Stimulated activated CD4-positive, alpha-beta T cell treated with anti-CD3 and anti-CD28 coated beads, Interleukin-15, amount 100 ng/mL, for 1 hour (primary cell): ENCODE measurements around the gene FIZ1.

Experiments used
- DNase-seq, 2 donors: peaks; one replicate each; pipeline ENCODE4 v3.0.0-alpha.2; 2020; ENCODE audit warnings: low read depth in 1 of 2, low spot score in 1 of 2

Gene FIZ1

GRCh38 chr19:55613930-55614710, 14.8 kb upstream of the FIZ1 start:
- DNase-seq = no peak

GRCh38 chr19:55613396-55613795, 14.1 kb upstream of the FIZ1 start:
- DNase-seq = no peak

- no peak for DNase-seq
Measured at GRCh38 chr19:55611983-55612645, 12.8 kb upstream of the FIZ1 start.

- DNase-seq = no peak
Measured at GRCh38 chr19:55611300-55611982, 12.1 kb upstream of the FIZ1 start.

- no peak for DNase-seq
Measured at GRCh38 chr19:55609326-55609725, 10.0 kb upstream of the FIZ1 start.

- DNase-seq = no peak
Measured at GRCh38 chr19:55606817-55607216, 7.5 kb upstream of the FIZ1 start.

- no peak for DNase-seq
Measured at GRCh38 chr19:55606471-55606787, 7.1 kb upstream of the FIZ1 start.

GRCh38 chr19:55605637-55606470, 6.5 kb upstream of the FIZ1 start, which contains the start of gene ZNF865:
ZNF865 (plus strand) TSS chr19:55605647; CDS start chr19:55613619, 7,972 bp downstream.
- peak; percentile 44 to 46 for DNase-seq

- DNase-seq = peak; percentile 97 to 98
Measured at GRCh38 chr19:55605207-55605636, 5.9 kb upstream of the FIZ1 start.

- no peak for DNase-seq
Measured at GRCh38 chr19:55603581-55604292, 4.4 kb upstream of the FIZ1 start.

- no peak for DNase-seq
Measured at GRCh38 chr19:55603115-55603514, 3.8 kb upstream of the FIZ1 start.

GRCh38 chr19:55602104-55603001, 3.0 kb upstream of the FIZ1 start:
- DNase-seq = no peak

GRCh38 chr19:55601084-55601483, 1.8 kb upstream of the FIZ1 start:
- DNase-seq = no peak

- no peak for DNase-seq
Measured at GRCh38 chr19:55600662-55601028, 1.3 kb upstream of the FIZ1 start.

GRCh38 chr19:55599842-55600661, 735 bp upstream of the FIZ1 start, which contains the start of gene ZNF524:
ZNF524 (plus strand) TSS chr19:55600288; CDS start chr19:55602113, 1,825 bp downstream.
- DNase-seq = peak; percentile 76 to 77

- DNase-seq = peak; percentile 83 to 86
Measured at GRCh38 chr19:55598719-55599467, 424 bp downstream of the FIZ1 start.

- DNase-seq = no peak
Measured at GRCh38 chr19:55598034-55598433, 1.3 kb downstream of the FIZ1 start.

- DNase-seq = no peak
Measured at GRCh38 chr19:55597501-55597921, 1.8 kb downstream of the FIZ1 start.
